COR-L47 (cell line): ENCODE measurements around the gene PRDX2.

Experiments used
- DNase-seq: peaks from one replicate; lab custom pipeline; 2025; lab: John Stamatoyannopoulos, UW

The PRDX2 gene

GRCh38 chr19:12752056-12752781, 49.4 kb downstream of the PRDX2 start:
- DNase-seq: no peak

GRCh38 chr19:12751635-12752034, 50.0 kb downstream of the PRDX2 start, which contains the start of gene BEST2:
BEST2 (plus strand) TSS chr19:12751791; CDS start chr19:12752593, 802 bp downstream.
- DNase-seq: no peak

- DNase-seq: no peak
Observed at GRCh38 chr19:12750851-12751250, 50.7 kb downstream of the PRDX2 start.

- no peak for DNase-seq
Observed at GRCh38 chr19:12749938-12750521, 51.6 kb downstream of the PRDX2 start.

- DNase-seq: no peak
Observed at GRCh38 chr19:12748489-12748888, 53.1 kb downstream of the PRDX2 start.
